BE2C (cell line): ENCODE data around the gene TFPI.

Experiments
- DNase-seq: peaks from one replicate; pipeline ENCODE4 v3.0.0-alpha.2; 2020
- H3K27me3 ChIP-seq: fragments of 250-450 bp; sonication (Bioruptor Pico); 2 replicates; pipeline ENCODE4 v1.5.1; 2020; ENCODE audit warnings: mild to moderate bottlenecking
- H3K36me3 ChIP-seq: fragments of 250-450 bp; sonication (Bioruptor Pico); 2 replicates; pipeline ENCODE4 v1.5.1; 2020; ENCODE audit warnings: mild to moderate bottlenecking
- H3K4me1 ChIP-seq: fragments of 250-450 bp; sonication (Bioruptor Pico); 2 replicates; pipeline ENCODE4 v1.5.1; 2020
- H3K4me3 ChIP-seq: 2 replicates; pipeline ENCODE4 v1.5.1; 2011; ENCODE audit warnings: low read depth, low read length
- H3K9me3 ChIP-seq: fragments of 250-450 bp; sonication (Bioruptor Pico); 2 replicates; pipeline ENCODE4 v1.5.1; 2020
- TF ChIP-seq, protein P1 (sequence below): IDR thresholded peaks from 2 replicates; pipeline ENCODE4 v1.5.1; 2012; ENCODE audit warnings: mild to moderate bottlenecking, low read depth, low read length

The TFPI gene

GRCh38 chr2:187486241-187486640 lies 68.0 kb downstream of the TFPI start:
- H3K27me3 ChIP-seq = no peaks in the 10 kb centered on the region
- no peaks in the 10 kb centered on the region for H3K36me3 ChIP-seq
- no peaks in the 10 kb centered on the region for H3K4me1 ChIP-seq
- no peaks in the 10 kb centered on the region for H3K9me3 ChIP-seq
- DNase-seq = no peak
- TF ChIP-seq, protein P1, sequence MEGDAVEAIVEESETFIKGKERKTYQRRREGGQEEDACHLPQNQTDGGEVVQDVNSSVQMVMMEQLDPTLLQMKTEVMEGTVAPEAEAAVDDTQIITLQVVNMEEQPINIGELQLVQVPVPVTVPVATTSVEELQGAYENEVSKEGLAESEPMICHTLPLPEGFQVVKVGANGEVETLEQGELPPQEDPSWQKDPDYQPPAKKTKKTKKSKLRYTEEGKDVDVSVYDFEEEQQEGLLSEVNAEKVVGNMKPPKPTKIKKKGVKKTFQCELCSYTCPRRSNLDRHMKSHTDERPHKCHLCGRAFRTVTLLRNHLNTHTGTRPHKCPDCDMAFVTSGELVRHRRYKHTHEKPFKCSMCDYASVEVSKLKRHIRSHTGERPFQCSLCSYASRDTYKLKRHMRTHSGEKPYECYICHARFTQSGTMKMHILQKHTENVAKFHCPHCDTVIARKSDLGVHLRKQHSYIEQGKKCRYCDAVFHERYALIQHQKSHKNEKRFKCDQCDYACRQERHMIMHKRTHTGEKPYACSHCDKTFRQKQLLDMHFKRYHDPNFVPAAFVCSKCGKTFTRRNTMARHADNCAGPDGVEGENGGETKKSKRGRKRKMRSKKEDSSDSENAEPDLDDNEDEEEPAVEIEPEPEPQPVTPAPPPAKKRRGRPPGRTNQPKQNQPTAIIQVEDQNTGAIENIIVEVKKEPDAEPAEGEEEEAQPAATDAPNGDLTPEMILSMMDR = no peak
- no peak overlapping the region for H3K4me3 ChIP-seq

GRCh38 chr2:187485523-187485922 lies 68.7 kb downstream of the TFPI start:
- H3K4me3 ChIP-seq = no peak overlapping the region
- TF ChIP-seq, protein P1 = no peak
- H3K27me3 ChIP-seq = no peaks in the 10 kb centered on the region
- H3K4me1 ChIP-seq = no peaks in the 10 kb centered on the region
- no peak for DNase-seq
- no peaks in the 10 kb centered on the region for H3K36me3 ChIP-seq
- no peaks in the 10 kb centered on the region for H3K9me3 ChIP-seq

DNA sequence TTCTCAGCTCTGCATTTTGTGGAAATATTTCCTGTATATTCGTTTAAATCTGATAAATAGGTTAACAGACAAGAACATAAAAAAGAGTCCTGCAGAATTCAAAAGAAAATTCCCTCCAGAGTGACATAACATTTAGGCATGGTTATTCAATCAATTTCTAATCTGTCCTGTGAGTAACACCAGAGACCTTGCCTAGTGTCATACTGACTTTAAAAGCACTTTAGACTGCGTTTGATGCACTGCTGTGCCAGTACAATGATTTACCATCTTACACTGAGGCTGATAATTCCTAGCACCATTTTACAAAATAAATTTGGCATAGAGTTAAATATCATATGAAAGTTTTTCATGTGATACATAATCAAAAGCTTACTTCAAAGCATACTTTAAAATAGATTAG lies 70.7 kb downstream of the TFPI start:
- Histone ChIP-seq H3K27me3 (no peaks in the 10 kb centered on the region), H3K4me1 (no peaks in the 10 kb centered on the region), H3K36me3 (no peaks in the 10 kb centered on the region), H3K9me3 (no peaks in the 10 kb centered on the region), H3K4me3 (no peak overlapping the region)
- TF ChIP-seq, protein P1 = no peak
- DNase-seq = no peak

- no peaks in the 10 kb centered on the region for H3K27me3 ChIP-seq
Measured at GRCh38 chr2:187482796-187483195, 71.4 kb downstream of the TFPI start.

GRCh38 chr2:187481543-187481942 lies 72.7 kb downstream of the TFPI start:
- H3K9me3 ChIP-seq = no peaks in the 10 kb centered on the region
- TF ChIP-seq, protein P1 = no peak
- H3K4me1 ChIP-seq = no peaks in the 10 kb centered on the region
- no peak for DNase-seq
- no peaks in the 10 kb centered on the region for H3K27me3 ChIP-seq
- no peak overlapping the region for H3K4me3 ChIP-seq
- H3K36me3 ChIP-seq = no peaks in the 10 kb centered on the region

More at GRCh38 chr2:187482796-187483195, 71.4 kb downstream of the TFPI start:
- Histone ChIP-seq H3K36me3 (no peaks in the 10 kb centered on the region), H3K4me1 (no peaks in the 10 kb centered on the region), H3K9me3 (no peaks in the 10 kb centered on the region), H3K4me3 (no peak overlapping the region)
- TF ChIP-seq, protein P1 = no peak
- no peak for DNase-seq

GRCh38 chr2:187478719-187479118 lies 75.5 kb downstream of the TFPI start:
- H3K4me3 ChIP-seq = no peak overlapping the region
- H3K4me1 ChIP-seq = no peaks in the 10 kb centered on the region
- no peak for DNase-seq
- H3K27me3 ChIP-seq = no peaks in the 10 kb centered on the region
- no peaks in the 10 kb centered on the region for H3K9me3 ChIP-seq
- H3K36me3 ChIP-seq = no peaks in the 10 kb centered on the region
- TF ChIP-seq, protein P1 = no peak
